Smooth muscle cell (in vitro differentiated cells): ENCODE measurements around the gene PRKCG. TPM values are rescaled to one million over a fixed set of nuclear protein-coding genes. Genes with fewer than 3 reads are reported as not detected.
A peak's percentile ranks its signal among the peaks of the same experiment; 100 is the strongest.

ENCODE experiments used
- DNase-seq: peaks from one replicate; lab custom pipeline; 2025; ENCODE audit not compliant: unreplicated experiment; lab: John Stamatoyannopoulos, UW
- H2AFZ ChIP-seq: fragments of 200-600 bp; sonication (generic); 2 replicates; pipeline ENCODE4 v1.6.0; 2016; ENCODE audit warnings: antibody characterized with exemption, low read depth, mild to moderate bottlenecking
- H3F3A ChIP-seq: fragments of 200-600 bp; sonication (generic); 2 replicates; pipeline ENCODE4 v1.6.0; 2017; ENCODE audit warnings: antibody characterized with exemption, low read depth
- H3K27ac ChIP-seq: fragments of 200-600 bp; sonication (generic); 2 replicates; pipeline ENCODE4 v1.5.1; 2016; ENCODE audit warnings: low read depth, mild to moderate bottlenecking
- H3K27me3 ChIP-seq: fragments of 200-600 bp; sonication (generic); 2 replicates; pipeline ENCODE4 v1.6.1; 2016; ENCODE audit warnings: low read depth, mild to moderate bottlenecking
- H3K36me3 ChIP-seq: fragments of 200-600 bp; sonication (generic); 2 replicates; pipeline ENCODE4 v1.5.1; 2016; ENCODE audit warnings: low read depth
- H3K4me1 ChIP-seq: fragments of 200-600 bp; sonication (generic); 2 replicates; pipeline ENCODE4 v1.5.1; 2016; ENCODE audit warnings: low read depth
- H3K4me2 ChIP-seq: fragments of 200-600 bp; sonication (generic); 2 replicates; pipeline ENCODE4 v1.6.0; 2016; ENCODE audit warnings: mild to moderate bottlenecking
- H3K4me3 ChIP-seq: fragments of 200-600 bp; sonication (generic); 2 replicates; pipeline ENCODE4 v1.5.1; 2016; ENCODE audit warnings: mild to moderate bottlenecking
- H3K79me2 ChIP-seq: fragments of 200-600 bp; sonication (generic); 2 replicates; pipeline ENCODE4 v1.6.0; 2016; ENCODE audit warnings: low read depth, mild to moderate bottlenecking
- H3K9ac ChIP-seq: fragments of 200-600 bp; sonication (generic); 2 replicates; pipeline ENCODE4 v1.6.0; 2016; ENCODE audit warnings: low read depth
- H3K9me3 ChIP-seq: fragments of 200-600 bp; sonication (generic); replicated peaks from 2 replicates; pipeline ENCODE4 v1.5.1; 2016; ENCODE audit warnings: low read depth
- H4K20me1 ChIP-seq: fragments of 200-600 bp; sonication (generic); 2 replicates; pipeline ENCODE4 v1.6.0; 2016; ENCODE audit warnings: low read depth
- CTCF ChIP-seq: fragments of 200-600 bp; sonication (generic); IDR thresholded peaks from 2 replicates; pipeline ENCODE4 v1.5.1; 2017; ENCODE audit warnings: borderline replicate concordance, mild to moderate bottlenecking, antibody characterized with exemption; ENCODE audit not compliant: insufficient read depth, poor library complexity, severe bottlenecking
- WGBS: methylation state at CpG from one replicate; pipeline ENCODE4 v1.1.7; 2016; ENCODE audit warnings: low lambda C conversion rate; 5-methylcytosine and 5-hydroxymethylcytosine counted together
- polyA plus RNA-seq: library from polyadenylated mRNA; unstranded; fragments of >200 nt; fragmentation: Nextera tagmentation; extraction: Ambion mirVana; gene quantifications from 2 replicates; pipeline ENCODE4 v1.2.1, GENCODE V29; 2016
- total RNA-seq: library from RNA; depleted of rRNA; stranded (reverse); fragments of >200 nt; gene quantifications from 2 replicates; pipeline ENCODE4 v1.2.3, GENCODE V29; 2014

The PRKCG gene
- total and polyA plus RNA-seq, 2 experiments from 2014 or later, result 0.51 TPM; not detected in 1

GRCh38 chr19:53908935-53909415 lies 27.0 kb downstream of the PRKCG start, which contains the start of gene CACNG7:
TSS of gene CACNG7 (plus strand) at chr19:53909278. CDS start at chr19:53912832, 3,554 bp downstream.
- H3K79me2 ChIP-seq, result no peaks in the 10 kb centered on the region
- H3K4me2 ChIP-seq, result peak within 1 kb of the TSS; percentile 85
- no peak for DNase-seq
- H3K9me3 ChIP-seq, result no peaks in the 10 kb centered on the region
- H3K9ac ChIP-seq, result no peak within 1 kb of the TSS
- no peaks in the 10 kb centered on the region for H3F3A ChIP-seq
- H3K36me3 ChIP-seq, result no peaks in the 10 kb centered on the region
- 5% methylated on average over 5 of the region's 28 CpGs for WGBS
- no peaks in the 10 kb centered on the region for H4K20me1 ChIP-seq
- H3K27ac ChIP-seq, result no peak within 1 kb of the TSS
- no peak for TF ChIP-seq CTCF
- H3K4me1 ChIP-seq, result peaks cover 6% of the 10 kb centered on the region
- H2AFZ ChIP-seq, result peak within 1 kb of the TSS; percentile 43
- peak within 1 kb of the TSS; percentile 46 for H3K4me3 ChIP-seq
- H3K27me3 ChIP-seq, result peaks cover 74% of the 10 kb centered on the region

- Histone ChIP-seq H3K9ac (no peak overlapping the region), H3K79me2 (no peaks in the 10 kb centered on the region), H2AFZ (no peak overlapping the region), H3K36me3 (no peaks in the 10 kb centered on the region), H3K27me3 (peaks cover 69% of the 10 kb centered on the region), H3K4me3 (peak overlapping the region; percentile 43), H4K20me1 (no peaks in the 10 kb centered on the region), H3K9me3 (no peaks in the 10 kb centered on the region), H3F3A (no peaks in the 10 kb centered on the region), H3K4me1 (peaks cover 6% of the 10 kb centered on the region), H3K27ac (no peak overlapping the region), H3K4me2 (peak overlapping the region; percentile 84)
- TF ChIP-seq CTCF, result no peak
- 2% methylated on average over 39 of the region's 47 CpGs for WGBS
- no peak for DNase-seq
These were observed 27.6 kb downstream of the PRKCG start for GRCh38 chr19:53909471-53910169.

GRCh38 chr19:53910170-53910518 lies 28.1 kb downstream of the PRKCG start:
- no peak overlapping the region for H3K9ac ChIP-seq
- WGBS, result 4% methylated on average over 3 of the region's 13 CpGs

More at GRCh38 chr19:53910170-53910518, 28.1 kb downstream of the PRKCG start:
- no peak for TF ChIP-seq CTCF
- DNase-seq, result no peak
- H3K4me3 ChIP-seq, result peak overlapping the region; percentile 43
- no peak overlapping the region for H2AFZ ChIP-seq
- peak overlapping the region; percentile 84 for H3K4me2 ChIP-seq
- H4K20me1 ChIP-seq, result no peaks in the 10 kb centered on the region
- peaks cover 64% of the 10 kb centered on the region for H3K27me3 ChIP-seq
- peaks cover 6% of the 10 kb centered on the region for H3K4me1 ChIP-seq
- no peak overlapping the region for H3K27ac ChIP-seq
- no peaks in the 10 kb centered on the region for H3K79me2 ChIP-seq
- H3K36me3 ChIP-seq, result no peaks in the 10 kb centered on the region
- no peaks in the 10 kb centered on the region for H3K9me3 ChIP-seq
- H3F3A ChIP-seq, result no peaks in the 10 kb centered on the region
